NCI-H524 (cell line): ENCODE data around the gene NFATC1.
"Not testable (repeated sequence)": the region's sequence is repeated elsewhere in the genome, so short reads cannot be mapped to it uniquely, and the experiment has no call there.

Experiments
- DNase-seq, 2 experiments: peaks; one replicate each; lab custom pipeline; 2025; lab: John Stamatoyannopoulos, UW

NFATC1 gene

DNA sequence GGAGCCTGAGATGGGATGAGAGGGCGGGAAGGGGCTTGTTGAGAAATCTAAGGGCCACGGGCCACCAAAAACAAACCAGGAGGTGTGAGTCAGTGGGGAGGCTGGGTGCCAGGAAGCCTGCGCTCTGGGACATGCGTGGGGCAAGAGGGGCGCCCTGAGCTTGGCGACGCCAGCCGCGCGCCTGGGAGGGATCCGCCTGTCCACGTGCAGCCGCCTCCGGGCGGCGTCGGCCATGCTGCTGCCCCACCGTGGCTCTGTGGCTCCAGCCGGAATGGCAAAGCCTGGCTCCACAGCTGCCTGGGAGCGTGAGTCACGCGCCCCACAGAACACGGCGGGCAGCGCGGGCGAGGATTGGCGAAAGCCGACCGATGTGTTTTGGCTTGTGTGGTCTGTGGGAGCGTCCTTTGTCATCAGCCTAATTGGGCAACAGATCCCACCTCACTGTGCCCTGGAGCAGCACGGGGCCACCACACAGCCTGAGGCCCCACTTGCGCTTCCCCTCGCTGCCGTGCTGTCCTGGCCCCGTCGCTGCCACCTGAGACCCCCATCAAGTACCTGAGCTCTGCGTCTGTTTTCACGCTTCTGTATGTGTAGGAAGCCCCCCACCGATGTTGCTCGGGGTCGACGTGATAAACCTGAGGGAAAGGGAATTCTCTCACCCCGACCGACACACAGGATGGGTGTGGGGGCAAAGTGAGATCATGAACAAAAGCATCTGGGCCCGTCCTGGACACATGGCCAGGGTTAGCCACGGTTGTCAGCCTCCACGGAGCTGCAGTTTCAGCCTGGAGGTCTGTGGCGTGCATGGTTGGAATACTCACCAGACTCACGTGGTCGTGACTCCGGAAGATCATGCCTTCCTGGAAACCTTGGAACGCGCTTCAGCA, 80.5 kb downstream of the NFATC1 start:
- no peak for DNase-seq

DNA sequence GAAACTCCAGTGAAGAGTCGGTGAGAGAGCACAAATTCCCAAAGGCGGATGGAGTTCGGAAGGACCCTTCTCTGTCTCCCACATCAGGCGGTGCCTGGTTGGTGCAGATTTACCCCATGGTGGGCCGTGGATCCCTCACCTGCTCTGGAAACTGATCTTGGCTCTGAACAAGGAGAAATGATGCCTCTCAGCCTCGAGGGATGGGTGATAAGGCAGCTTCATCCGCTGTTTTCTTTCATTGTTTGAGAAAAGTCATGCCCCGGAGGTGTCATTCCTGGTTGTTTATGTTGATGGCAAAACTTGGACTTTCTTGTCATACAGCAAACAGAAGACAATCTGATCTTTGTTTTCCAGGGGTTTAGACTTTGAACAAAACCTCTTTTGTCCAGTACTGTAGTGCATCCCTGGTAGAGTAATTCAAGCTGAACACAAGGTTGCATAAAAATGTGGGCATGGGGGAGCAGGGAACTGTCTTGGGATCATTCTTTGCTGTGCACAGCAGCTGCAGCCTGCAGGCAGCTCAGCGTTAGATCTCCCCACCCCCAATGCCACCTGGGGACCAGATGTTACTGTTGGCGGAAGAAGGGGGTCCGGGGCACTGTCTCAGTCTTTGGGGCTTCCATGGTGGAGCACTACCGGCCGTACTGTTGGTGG, 81.3 kb downstream of the NFATC1 start:
- peak in 1 of 2 experiments; percentile 8 for DNase-seq

DNA sequence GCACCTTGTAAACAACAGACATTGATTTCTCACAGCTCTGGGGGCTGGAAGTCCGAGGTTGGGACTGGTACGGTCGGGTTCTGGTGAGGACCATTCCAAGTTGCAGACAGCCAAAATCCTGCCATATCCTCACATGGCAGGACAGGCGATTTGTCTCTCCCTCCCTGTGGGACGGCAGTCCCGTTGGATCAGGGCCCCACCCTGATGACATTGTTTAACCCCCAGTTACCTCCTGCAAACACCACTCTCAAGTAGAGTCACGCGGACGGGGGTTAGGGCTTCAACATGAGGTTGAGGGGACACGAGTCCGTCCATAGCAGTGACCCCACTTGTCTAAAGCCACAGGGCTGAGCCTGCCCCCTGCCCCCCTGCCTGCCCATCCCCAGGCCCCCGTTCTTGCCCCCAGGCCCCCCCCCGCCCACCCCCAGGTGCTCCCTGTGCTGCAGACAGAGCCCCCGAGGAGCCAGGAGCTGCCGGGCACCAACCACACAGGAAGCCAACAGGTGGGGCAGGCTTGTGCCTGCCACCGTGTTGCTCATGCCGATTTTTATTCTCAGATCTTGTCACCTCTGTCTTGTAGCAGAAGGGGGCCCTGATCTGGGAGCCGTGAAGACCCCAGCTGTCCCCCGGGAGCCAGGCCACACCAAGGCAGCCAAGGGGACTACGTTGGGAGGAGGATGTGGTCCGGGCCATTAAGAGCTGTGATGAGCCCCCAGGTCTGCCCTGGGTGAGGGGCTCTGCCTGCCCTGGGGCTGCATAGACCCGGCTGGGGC, 82.2 kb downstream of the NFATC1 start:
- no peak for DNase-seq

DNA sequence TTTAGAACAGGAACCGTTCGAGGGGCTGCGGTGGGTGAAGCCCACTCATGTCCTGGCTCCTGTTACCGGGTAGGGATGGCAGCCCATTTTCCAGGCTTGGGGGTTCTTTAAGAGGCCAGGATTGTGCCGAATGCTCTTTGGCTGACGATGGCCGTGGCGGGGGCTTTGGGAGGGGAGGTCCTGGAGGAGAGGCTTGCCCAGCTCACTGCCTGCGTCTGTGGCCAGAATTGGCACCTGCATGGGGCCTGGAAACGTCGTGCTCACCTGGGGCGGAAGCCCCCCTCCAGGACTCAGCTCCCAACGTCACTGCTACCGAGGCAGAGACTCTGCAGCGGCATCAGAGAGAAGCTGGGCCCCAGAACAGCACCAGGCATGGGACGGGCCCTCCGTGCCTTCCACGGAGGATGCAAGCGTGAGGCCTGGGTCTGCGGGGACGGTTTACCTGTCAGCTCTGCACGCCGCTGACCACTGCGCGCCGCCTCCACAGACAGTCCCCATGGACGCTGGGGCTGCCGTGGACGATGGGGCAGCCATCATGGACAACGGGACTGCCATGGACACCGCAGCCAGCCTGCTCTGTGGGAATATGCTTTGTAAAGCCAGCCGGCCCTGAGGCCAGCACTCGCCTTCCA, 82.9 kb downstream of the NFATC1 start:
- no peak for DNase-seq

DNA sequence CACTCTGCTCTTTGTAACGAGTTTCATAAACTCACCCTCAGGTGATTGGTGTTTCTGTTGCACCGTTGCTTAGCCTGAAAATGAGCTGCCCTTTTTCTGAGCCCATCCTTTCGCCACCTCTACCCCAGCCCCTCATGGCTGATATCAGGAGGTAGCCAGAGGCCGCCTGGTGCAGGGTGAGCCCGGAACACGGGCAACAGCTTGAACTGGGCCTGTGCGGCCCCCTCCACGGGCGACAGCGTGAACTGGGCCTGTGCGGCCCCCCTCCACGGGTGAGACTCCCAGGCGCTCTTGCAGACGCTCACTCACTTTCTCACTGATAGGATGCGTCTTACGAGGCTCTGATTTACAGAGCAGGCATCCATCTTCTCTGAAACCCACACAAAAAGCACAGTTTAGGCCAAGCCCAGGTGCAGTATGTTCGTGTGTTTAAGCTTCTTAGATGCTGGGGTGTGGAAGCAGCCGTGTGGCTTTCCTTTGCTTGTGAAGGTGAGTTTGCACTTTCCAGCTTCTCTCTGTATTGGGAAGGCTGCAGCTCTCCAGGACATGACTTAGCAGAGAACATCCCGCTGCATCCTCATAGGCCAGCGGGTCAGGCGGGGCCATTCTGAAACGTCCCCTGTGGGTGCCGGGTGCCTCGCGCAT, 83.5 kb downstream of the NFATC1 start:
- no peak for DNase-seq

DNA sequence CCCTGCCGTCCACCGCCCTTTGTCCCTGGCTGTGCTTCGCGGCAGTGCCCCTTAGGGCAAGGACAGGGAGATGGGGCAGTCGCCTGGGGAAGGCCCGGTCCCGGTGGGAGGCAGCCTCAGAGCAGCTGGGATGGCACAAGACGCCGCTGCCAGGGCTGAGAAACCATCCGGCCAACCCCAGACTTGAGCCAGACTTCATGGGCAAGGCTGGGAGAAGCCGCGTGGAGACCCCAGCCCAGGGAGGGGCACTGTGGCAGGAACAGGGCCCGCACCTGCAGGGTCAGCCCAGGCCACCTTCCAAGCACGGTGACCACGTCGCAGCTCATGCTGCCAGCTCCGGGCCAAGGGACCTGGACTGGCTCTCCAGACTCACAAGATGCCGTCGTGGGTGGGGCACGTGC, 84.0 kb downstream of the NFATC1 start:
- DNase-seq: no peak

DNA sequence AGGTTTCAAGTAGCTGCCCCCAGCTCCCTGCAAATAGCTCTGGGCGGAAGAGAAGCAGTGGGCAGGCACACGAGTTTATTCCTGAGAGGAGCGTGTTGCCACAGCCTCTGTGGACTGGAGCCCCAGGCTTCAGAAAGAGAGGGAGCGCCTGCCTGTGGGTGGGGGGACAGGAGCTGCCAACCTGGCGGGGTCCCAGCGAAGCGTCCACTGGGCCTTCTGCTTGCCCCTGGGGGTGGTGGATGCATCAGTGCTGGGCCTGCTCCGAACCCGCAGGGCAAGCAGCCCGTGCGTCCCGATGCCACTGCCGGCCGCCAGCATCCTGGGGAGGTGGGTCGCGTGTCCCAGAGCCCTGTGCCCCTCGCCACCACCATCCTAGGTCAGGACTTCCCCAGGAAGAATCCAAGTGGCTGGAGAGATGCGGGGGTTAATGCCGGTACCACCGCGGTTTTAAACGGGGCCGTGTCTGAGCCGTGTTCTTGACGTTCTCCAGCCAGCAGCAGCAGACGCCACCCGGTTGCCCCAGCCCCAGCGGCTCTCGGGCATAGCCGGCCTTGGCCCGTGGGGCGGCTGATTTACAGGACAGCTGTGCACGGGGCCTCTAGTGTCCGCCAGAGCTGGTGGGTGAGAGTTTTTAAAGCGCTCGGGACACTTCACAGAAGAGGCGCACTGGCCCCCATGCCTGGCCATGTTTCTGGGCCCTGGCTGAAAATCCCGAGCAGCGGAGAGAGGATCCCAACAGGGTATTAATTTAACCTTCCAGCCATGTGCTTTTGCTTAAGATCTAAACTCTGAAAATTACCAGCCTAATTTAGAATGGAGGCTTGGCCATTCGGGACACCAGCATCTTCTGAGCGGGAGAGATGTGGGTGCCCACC, 84.7 kb downstream of the NFATC1 start:
- no peak for DNase-seq

DNA sequence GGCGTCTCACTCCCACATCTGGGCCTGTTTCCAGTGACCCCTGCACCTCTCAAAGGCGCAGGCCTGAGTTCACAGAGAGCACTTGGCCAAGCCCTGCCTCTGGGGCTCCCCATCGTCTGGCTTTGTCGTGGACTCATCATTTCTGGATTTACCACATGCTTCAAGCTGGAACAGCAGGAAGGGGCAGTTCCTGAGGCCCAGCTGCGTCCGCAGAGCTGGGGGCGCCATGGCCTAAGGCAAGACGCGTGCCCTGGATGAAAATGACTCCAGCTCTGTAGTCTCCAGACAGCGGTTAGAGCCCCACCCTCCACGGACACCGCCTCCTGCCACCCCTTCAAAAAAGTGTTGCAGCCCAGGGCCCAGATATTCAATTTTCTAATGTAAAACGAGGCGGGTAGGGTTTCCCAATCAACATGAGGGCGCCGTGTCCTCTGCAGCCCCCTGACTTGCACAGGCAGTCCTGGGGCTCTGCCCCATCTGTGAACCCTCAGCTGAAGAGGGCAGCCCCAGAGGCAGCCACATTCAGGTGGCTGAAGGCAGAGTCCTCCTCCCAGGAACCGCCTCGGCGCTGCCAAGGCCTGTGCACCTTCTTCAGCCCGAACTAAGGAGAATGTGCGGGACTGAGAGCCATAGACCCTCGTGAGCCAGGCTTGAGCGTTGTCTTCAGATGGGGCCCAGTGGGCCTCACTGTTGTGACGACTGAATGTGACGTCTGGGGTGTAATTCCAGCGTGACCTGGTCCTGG, 85.5 kb downstream of the NFATC1 start:
- DNase-seq: no peak

DNA sequence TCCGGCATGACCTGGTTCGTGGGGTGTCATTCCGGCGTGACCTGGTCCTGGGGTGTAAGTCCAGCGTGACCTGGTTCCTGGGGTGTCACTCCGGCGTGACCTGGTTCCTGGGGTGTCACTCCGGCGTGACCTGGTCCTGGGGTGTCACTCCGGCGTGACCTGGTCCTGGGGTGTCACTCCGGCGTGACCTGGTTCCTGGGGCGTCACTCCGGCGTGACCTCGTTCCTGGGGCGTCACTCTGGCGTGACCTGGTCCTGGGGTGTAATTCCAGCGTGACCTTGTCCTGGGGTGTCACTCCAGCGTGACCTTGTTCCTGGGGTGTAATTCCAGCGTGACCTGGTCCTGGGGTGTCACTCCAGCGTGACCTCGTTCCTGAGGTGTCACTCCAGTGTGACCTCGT, 87.7 kb downstream of the NFATC1 start:
- DNase-seq: not testable (repeated sequence)

DNA sequence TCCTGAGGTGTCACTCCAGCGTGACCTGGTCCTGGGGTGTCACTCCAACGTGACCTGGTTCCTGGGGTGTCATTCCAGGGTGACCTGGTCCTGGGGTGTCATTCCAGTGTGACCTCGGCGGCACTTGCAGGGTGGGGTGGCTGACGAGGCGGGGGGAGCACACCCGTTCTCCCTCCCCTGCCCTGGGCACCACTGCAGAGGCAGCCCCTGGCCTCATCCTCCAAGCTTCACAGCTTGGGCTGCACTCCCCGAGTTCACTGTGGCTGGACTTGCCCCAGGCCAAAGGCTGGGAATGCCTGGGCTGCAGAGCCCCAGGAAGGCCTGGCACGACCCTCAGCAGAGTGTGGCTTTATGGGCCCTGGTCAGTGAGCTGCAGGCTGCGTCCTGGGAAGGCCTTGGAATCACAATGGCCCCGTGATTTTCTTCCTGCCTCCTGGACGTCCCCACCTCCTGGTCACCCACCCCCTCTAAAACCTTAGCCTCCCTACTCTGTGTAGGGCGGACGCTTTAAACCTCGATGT, 88.3 kb downstream of the NFATC1 start:
- DNase-seq: no peak

DNA sequence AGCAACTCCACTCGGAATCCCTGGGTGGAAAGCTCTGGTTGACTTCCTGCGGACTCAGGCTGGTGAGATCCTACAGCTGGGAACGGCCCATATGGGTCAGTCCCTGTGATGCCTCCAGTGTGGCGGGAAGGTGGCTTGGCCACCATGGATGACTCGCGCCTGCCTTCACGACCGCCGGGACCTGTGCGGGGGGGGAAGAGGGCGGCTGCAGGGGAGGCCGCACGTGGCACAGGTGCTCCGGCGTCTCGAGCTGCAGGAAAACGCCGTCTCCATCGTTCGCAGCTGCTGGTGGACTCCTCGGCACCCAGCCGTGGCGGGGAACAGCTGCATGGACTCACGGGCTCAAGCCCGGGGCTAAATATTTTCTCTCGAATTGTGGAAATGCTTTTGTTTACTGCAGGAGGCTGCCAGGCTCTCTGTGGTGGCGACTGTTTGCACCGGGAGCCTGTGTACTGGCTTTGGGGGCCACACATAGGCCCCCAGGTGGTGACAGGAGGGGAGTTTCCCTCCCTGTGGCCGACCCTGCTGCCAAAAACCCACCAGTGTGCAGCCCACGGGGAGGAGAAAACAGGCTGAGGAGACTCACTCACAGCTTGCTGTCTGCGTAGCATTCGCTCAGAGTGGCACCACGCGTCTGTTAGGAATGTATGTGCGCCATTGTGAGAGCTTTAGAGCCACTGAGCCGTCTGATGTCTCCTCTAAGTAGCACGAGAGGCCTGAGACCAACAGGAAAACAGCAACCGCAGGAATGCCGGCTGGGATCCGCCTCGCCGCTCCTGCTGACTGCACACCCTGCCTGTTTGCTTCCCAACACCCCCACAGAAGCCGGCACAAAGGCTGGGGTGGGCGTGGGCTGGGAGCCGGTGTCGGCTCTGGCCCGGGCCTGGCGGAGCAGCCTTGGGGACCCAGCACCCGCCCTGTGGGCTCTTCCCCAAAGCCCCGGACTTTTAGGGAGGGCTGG, 89.2 kb downstream of the NFATC1 start:
- DNase-seq: no peak

DNA sequence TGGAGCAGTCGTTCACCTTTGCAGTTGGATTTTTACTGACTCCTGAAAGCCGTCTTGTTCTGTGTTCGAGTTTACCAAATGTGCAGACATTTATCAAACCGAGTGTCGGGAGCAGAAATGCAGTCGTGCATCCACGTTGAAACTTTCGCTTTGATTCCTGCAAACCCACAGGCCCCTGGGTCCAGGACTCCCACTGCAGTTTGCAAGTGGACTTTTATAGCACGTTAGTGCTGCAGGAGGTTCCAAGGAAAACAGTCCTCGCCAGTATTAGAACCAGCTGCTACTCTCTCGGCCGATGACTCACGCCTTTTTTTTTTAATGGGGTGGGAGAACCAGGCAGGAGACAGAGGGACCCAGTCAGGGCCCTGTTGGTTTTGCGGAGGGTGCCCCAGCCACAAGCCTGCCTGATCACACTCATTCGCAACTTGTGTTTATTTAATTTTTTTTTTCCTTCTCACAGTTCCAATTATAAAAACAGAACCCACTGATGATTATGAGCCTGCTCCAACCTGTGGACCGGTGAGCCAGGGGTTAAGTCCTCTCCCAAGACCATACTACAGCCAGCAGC, 90.1 kb downstream of the NFATC1 start:
- no peak for DNase-seq

DNA sequence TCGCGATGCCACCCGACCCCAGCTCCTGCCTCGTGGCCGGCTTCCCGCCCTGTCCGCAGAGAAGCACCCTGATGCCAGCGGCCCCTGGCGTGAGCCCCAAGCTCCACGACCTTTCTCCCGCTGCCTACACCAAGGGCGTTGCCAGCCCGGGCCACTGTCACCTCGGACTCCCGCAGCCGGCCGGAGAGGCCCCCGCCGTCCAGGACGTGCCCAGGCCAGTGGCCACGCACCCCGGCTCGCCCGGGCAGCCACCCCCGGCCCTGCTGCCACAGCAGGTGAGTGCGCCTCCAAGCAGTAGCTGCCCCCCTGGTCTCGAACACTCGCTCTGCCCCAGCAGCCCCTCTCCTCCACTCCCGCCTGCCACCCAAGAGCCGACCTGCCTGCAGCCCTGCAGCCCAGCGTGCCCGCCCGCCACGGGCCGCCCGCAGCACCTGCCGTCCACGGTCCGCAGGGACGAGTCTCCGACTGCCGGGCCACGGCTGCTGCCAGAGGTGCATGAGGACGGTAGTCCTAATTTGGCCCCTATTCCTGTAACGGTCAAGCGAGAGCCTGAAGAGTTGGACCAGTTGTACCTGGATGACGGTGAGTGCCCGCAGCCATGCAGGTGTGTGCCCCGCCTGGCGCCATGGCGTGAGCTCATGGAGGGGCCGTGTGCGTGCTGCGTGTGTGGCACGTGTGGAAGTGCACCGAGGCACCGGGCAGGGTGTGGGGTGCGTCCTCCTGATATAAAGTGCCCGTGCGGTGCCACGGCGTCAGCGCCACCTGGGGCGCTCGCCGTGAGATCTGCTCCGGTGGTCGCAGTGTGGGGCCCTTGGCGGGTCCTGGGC, 90.8 kb downstream of the NFATC1 start:
- DNase-seq: no peak

DNA sequence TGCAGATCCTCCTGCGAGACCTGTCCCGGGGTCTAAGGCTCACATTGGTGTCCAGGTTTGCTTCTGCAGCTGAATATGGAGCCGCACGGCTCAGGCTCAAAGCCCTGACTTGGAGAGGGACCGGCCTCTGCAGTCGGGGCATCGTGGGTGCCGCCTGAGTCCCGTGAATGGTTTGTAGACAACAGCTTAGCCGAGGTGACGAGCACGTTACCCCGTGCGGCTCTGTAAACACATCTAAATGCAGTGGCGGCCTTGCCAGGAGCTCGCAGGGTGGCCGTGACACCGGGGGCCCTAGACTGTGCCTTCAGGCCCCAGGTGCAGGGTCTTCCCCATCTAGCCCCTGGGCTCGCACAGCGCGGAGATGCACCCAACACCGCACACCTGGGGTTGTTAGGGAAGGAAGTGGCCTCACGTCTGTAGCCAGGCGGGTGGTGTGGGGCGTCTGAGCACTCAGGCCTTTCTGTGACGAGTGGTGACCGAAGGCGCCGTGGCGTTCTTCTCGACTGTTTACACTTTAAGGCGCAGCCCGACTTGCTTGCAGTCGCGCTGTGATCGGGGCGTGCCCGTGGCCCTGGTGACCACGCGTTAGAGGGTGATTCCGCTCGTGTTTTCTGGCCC, 91.6 kb downstream of the NFATC1 start:
- no peak for DNase-seq

DNA sequence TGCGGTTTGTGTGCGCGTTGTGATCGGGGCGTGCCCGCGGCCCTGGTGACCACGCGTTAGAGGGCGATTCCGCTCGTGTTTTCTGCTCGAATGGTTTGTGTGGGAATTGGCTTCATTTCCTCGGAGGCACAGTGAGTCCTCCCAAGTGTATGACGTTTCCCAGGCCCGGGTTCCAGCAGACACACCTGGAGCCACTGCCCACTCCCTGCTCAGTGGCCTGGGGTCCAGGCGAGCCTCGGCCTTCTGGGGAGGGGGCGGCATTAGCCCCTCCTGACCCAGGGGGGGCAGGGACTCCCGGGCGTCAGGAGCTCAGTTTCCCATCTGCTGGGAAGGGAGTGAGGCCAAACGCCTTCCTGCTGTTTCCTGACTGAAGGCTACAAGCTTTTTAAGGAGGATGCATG, 92.1 kb downstream of the NFATC1 start:
- no peak for DNase-seq

DNA sequence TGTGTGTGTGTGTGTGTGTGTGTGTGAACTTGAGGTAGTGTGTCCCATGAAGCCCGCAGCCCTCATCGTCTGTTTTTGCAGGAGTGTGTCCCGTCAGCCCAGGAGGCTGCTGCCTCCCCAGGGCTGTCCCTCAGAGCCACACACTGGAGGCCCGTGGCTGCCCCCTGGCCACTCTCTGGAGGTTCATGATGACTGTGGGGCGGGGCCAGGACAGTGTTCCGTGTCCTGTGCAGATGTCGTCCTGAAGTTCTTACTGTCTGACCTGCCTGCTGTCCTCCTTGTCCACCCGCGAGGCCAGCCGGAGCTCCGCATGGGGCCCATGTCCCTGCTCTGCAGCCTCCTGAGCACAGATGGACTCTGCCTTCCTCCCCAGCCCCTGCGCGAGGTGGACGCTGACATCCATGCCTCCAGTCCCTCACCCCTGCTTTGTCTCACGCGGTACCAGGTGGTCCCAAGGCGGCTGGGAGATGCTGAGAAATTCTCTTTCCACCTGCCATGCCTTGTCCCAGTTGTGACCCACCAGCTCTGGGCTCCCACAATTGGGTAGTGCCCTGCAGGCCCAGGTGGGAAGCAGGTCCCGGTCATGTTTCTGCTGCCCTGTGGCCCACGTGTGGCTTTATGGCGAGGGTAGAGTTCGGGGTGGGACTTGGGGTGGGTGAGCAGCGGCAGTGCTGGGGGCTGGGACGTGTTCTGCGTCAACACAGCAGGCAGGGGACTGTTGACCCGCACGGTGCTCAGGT, 92.8 kb downstream of the NFATC1 start:
- no peak for DNase-seq
